Activated CD8-positive, alpha-beta memory T cell treated with anti-CD3 and anti-CD28 coated beads for 48 hours (primary cell): ENCODE data around the gene PMEL.
"Not testable (repeated sequence)": the region's sequence is repeated elsewhere in the genome, so short reads cannot be mapped to it uniquely, and the experiment has no call there.

Source experiments
- DNase-seq, 3 experiments: peaks; one replicate each; pipeline ENCODE4 v3.0.0-alpha.2; 2020; ENCODE audit warnings: low read depth in 2 of 3, low spot score in 2 of 3

PMEL gene

DNA sequence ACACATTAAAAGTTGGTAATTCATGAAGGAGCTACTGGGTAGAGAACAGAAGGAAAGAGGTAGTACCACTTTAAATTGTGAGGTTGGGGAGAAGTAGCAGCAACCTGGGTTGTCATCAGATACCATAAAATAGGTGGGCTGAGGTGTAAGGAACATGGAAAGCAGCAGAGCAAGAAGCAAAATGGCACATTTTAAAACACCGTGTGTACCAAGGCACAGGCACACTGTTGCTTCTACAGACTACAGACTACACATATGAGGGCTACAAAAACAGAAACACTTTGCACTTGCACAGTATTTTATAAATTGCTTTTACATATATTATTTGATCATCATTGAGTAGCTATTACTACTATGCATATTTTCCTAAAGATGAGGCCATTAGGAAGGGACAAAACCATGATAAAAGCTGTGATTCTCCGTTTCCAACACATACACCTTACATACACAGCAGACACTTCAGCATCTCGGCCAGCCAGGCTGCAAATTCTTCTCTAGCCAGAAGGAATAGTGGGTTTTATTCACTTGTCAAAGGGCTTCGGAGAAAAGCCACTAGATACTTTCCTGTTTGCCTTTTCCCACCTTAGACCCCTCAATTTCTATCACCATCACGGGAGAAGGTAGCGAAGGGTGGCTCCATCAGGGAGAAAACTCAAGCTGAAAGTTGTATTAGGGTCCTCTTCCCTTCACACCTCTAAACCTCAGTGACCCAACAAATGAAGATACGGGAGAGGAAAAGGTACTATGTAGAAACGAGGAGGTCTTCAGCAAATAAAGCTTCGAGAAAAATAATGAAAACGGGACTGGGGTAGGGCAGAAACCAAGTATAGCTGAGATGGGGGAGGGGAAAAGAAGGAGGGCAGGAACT is 39.7 kb downstream of the PMEL start:
- DNase-seq: no peak

DNA sequence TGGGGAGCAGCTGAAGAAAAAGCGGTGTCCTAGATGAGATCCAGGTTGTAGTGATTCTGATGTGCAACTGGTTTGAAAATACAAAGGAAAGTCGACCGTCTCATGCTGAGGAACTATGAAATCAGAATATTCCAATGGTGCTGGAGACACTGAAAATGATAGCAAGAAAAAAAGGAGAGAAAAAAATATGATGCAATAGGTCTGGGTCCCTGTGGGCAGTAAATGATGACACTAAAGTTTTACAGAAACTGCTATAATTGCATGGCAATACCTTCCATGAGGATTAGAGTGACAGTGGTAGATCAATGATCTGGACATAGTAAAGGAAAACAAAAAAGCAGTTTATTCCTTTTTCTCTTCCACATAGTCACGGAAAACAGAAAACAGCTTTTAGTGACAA is 40.5 kb downstream of the PMEL start:
- DNase-seq: no peak

DNA sequence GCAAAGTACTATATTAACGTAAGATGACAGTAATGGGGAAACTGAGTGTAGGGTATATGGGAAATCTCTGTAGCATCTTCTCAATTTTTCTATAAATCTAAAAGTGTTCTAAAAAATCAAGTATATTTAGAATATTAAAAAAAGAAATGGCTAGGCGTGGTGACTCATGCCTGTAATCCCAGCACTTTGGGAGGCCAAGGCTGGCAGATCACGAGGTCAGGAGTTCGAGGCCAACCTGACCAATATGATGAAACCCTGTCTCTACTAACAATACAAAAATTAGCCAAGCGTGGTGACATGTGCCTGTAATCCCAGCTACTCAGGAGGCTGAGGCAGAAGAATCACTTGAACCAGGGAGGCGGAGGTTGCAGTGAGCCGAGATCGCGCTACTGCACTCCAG is 42.2 kb downstream of the PMEL start:
- not testable (repeated sequence) for DNase-seq

DNA sequence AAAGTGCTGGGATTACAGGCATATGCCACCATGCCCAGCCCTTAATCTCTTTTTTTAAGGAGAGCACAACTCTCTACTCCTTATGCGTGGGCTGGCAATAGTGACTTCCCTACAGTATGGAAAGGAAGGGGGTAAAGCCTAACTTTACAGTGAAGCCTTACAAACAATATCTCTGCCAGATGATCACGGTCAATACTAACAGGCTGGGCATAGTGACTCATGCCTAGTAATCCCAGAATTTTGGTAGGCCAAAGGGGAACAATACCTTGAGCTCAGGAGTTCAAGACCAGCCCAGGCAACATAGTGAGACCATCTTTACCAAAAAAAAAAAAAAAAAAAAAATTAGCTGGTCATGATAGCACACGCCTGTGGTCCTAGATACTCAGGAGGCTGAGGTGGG is 43.7 kb downstream of the PMEL start:
- DNase-seq: no peak

DNA sequence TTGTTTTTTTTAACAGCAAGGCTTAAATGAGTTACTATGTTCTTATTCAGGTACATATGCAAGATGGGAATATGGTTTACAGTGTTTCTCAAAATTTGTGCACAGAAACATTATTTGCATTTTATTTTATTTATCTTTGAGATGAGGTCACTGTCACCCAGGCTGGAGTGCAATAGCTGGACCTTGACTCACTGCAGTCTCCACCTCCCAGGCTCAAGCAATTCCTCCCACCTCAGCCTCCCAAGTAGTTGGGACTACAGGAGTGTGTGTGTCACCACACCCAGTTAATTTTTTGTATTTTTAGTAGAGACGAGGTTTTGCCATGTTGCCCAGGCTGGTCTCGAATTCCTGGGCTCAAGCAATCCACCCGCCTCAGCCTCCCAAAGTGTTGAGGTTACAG is 46.8 kb downstream of the PMEL start:
- not testable (repeated sequence) for DNase-seq

DNA sequence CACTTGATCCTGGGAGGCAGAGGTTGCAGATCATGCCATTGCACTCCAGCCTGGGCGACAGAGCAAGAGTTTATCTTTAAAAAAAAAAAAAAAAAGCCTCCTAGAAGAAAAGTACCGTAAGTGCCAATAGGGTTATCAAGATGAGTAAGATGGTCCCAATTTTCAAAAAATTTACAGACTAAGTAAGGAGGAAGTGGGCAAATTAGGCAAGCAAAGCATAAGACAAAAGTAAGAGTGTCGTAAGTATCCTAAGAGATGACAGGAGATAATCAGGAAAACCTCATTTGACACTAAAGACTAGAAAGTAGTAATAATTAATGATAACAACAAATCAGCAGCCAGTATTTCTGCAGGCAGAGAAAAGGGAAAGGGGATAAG is 50.4 kb downstream of the PMEL start:
- DNase-seq: no peak

DNA sequence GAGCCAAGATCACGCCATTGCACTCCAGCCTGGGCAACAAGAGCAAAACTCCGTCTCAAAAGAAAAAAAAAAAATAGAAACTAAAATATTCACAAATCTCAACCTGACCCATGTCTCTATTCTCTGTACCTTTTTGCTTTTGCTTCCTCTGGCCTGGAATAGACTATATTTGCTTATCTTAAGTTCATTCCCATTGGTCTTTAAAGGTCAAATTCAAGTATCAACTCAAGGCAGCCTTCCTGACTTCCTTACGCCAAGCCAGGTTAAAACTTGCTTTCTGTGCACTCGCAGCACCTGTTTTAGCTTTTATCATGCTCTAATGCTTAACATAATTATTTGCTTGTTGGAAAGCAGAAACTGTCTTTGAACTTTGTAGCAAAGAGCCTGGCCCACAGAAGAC is 52.9 kb downstream of the PMEL start:
- no peak for DNase-seq

DNA sequence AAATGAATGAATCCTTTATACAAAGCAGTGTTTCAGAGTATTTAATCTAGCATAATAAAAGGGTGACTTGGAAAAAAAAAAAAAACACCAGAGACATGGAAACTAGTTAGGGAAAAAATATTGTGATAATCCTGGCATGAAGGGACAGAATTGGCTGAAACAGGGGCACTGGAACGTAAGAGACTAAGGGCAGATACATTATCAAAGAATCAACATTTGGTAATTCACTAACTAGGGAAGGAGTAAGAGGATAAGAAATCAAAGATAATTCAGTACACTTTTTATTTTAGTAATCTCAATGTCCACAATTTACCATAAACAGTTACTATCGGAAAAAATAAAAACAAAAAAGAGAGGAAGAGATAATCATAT is 56.3 kb downstream of the PMEL start:
- no peak for DNase-seq

DNA sequence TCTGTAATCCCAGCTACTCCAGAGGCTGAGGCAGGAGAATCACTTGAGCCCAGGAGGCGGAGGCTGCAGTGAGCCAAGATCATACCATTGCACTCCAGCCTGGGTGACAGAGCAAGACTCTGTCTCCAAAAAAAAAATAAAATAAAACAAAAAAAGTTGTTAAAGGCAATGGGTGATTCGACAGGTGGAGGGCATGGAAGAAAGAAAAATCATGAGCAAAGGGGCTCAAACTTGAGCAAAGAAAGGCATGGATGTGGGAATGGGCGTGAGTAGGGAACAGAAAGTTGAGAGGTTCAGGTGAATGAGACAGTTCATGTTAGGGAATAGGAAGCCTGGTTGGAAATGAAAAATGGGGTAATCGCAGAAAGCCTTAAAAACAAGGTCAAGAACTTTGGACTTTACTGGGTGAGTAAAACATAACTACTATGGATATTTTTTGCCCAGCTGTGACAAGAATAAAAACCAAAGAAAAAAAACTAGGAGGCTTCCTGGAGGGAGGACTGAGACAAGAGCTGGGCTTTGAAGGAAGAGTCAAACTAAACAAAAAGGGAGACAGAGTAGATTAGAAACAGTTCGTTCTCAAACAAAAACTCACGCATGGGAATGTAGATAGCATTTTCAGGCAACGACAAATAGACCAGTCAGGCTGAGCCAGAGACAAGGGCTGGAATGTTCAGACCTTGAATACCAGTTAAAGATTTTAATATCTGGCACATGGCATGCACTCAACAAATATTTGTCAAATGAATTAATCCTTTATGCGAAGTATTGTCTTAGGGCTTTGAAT is 56.9 kb downstream of the PMEL start:
- DNase-seq: no peak

DNA sequence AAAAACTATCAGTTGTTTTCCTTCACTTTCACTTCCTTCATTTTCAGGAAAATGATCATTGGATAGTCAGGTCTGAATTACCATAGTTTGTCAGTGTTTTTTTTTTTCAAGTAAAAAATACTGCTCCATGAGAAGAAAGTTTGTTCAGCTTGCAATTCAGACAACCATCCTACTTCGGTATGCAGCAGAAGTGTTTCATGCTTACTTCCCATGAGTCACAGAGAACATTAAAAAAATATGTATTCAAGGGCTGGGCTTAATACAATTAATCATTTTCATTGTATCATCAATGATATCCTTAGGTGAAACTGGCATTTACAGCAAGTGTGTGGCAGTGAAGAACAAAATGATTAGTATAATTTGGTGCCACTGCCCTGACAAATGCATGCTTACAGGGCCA is 59.8 kb downstream of the PMEL start:
- DNase-seq: no peak
